ENCODE results near the gene CYP4Z1.
"Not testable (repeated sequence)": the region's sequence is repeated elsewhere in the genome, so short reads cannot be mapped to it uniquely, and the experiment has no call there.

DNA sequence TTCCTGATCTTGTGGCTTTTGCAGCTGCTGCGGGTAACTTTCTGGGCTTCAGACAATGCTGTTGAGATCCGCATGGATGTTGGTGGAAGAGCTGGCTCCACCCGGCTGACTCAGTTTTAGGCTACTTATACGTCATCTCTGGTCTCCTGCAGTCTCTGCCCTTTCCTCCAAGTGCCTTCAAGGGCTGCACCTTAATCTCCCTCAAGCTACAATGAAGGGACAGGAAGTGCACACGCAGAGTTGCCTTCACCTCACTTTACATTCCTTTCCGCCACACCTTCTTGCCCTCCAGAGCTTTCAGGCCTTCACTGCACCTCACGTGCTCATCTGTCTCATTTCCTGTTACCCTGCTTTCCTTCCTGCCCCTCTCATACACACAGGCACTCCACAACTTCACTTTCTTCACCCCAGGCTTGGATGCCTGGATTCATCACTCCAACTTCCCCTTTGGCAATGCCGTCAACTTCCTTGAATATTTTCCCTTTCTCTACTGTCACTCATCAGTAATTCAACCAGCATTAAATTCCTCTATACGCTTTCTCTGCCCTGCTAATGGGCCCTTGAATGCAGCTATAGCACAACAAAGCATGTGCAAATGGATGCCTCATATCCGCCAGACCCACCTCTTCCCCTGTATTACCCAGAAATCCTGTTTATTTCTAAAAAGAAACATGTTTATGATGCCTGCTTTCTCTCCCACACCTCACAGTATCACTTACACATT is 41.0 kb downstream of the CYP4Z1 start:
- not testable (repeated sequence) for TF ChIP-seq POLR2AphosphoS5 (IDR thresholded peaks at IDR 0.05; ENCODE audit: low read depth, low read length); ZNF431 (CRISPR knock-in tag; IDR thresholded peaks at IDR 0.05; ENCODE audit: borderline replicate concordance, low read depth); MTA1 (CRISPR knock-in tag; IDR thresholded peaks at IDR 0.05; ENCODE audit: borderline replicate concordance); TARDBP (CRISPR knock-in tag; IDR thresholded peaks at IDR 0.05); ZBTB8A (CRISPR knock-in tag; IDR thresholded peaks at IDR 0.05; ENCODE audit: borderline replicate concordance, low read depth); TCF7 (IDR thresholded peaks at IDR 0.05; ENCODE audit: low read depth); NFE2L2 (IDR thresholded peaks at IDR 0.05; ENCODE audit: low read length)
- TF ChIP-seq, protein P1, sequence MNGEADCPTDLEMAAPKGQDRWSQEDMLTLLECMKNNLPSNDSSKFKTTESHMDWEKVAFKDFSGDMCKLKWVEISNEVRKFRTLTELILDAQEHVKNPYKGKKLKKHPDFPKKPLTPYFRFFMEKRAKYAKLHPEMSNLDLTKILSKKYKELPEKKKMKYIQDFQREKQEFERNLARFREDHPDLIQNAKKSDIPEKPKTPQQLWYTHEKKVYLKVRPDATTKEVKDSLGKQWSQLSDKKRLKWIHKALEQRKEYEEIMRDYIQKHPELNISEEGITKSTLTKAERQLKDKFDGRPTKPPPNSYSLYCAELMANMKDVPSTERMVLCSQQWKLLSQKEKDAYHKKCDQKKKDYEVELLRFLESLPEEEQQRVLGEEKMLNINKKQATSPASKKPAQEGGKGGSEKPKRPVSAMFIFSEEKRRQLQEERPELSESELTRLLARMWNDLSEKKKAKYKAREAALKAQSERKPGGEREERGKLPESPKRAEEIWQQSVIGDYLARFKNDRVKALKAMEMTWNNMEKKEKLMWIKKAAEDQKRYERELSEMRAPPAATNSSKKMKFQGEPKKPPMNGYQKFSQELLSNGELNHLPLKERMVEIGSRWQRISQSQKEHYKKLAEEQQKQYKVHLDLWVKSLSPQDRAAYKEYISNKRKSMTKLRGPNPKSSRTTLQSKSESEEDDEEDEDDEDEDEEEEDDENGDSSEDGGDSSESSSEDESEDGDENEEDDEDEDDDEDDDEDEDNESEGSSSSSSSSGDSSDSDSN (CRISPR knock-in tag; IDR thresholded peaks at IDR 0.05) = not testable (repeated sequence)
- TF ChIP-seq, protein P2, sequence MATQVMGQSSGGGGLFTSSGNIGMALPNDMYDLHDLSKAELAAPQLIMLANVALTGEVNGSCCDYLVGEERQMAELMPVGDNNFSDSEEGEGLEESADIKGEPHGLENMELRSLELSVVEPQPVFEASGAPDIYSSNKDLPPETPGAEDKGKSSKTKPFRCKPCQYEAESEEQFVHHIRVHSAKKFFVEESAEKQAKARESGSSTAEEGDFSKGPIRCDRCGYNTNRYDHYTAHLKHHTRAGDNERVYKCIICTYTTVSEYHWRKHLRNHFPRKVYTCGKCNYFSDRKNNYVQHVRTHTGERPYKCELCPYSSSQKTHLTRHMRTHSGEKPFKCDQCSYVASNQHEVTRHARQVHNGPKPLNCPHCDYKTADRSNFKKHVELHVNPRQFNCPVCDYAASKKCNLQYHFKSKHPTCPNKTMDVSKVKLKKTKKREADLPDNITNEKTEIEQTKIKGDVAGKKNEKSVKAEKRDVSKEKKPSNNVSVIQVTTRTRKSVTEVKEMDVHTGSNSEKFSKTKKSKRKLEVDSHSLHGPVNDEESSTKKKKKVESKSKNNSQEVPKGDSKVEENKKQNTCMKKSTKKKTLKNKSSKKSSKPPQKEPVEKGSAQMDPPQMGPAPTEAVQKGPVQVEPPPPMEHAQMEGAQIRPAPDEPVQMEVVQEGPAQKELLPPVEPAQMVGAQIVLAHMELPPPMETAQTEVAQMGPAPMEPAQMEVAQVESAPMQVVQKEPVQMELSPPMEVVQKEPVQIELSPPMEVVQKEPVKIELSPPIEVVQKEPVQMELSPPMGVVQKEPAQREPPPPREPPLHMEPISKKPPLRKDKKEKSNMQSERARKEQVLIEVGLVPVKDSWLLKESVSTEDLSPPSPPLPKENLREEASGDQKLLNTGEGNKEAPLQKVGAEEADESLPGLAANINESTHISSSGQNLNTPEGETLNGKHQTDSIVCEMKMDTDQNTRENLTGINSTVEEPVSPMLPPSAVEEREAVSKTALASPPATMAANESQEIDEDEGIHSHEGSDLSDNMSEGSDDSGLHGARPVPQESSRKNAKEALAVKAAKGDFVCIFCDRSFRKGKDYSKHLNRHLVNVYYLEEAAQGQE (IDR thresholded peaks at IDR 0.05; ENCODE audit: borderline replicate concordance in 1 of 2, low read depth in 1 of 2, low read length in 2 of 2) = not testable (repeated sequence)

All from HepG2 (cell line).